IPS-18a (cell line): ENCODE results near the gene RPTN.

Experiments used
- H3K27ac ChIP-seq: one replicate; pipeline ENCODE4 v1.5.1; 2013; ENCODE audit warnings: low read length
- H3K27me3 ChIP-seq: one replicate; pipeline ENCODE4 v1.6.1; 2013; ENCODE audit warnings: mild to moderate bottlenecking, low read length; ENCODE audit not compliant: control insufficient read depth, insufficient read depth
- H3K36me3 ChIP-seq: one replicate; pipeline ENCODE4 v1.6.1; 2013; ENCODE audit warnings: low read depth, low read length; ENCODE audit not compliant: control insufficient read depth
- H3K4me1 ChIP-seq: one replicate; pipeline ENCODE4 v1.6.1; 2013; ENCODE audit warnings: low read depth, low read length; ENCODE audit not compliant: control insufficient read depth
- H3K4me3 ChIP-seq: one replicate; pipeline ENCODE4 v1.5.1; 2013; ENCODE audit warnings: low read length
- H3K9ac ChIP-seq: one replicate; pipeline ENCODE4 v1.6.1; 2013; ENCODE audit warnings: mild to moderate bottlenecking, low read length, moderate library complexity
- H3K9me3 ChIP-seq: one replicate; pipeline ENCODE4 v1.6.1; 2013; ENCODE audit warnings: low read depth, low read length; ENCODE audit not compliant: control insufficient read depth

RPTN gene

GRCh38 chr1:152159144-152159543, at the start of gene RPTN:
RPTN (minus strand) TSS chr1:152159228; CDS start chr1:152157889, 1,339 bp downstream.
- no peak within 1 kb of the TSS for H3K9ac ChIP-seq
- no peak within 1 kb of the TSS for H3K4me3 ChIP-seq
- H3K36me3 ChIP-seq: no peaks in the 10 kb centered on the region
- no peak within 1 kb of the TSS for H3K27ac ChIP-seq
- H3K27me3 ChIP-seq: no peaks in the 10 kb centered on the region
- H3K4me1 ChIP-seq: no peaks in the 10 kb centered on the region
- peaks cover 67% of the 10 kb centered on the region for H3K9me3 ChIP-seq

DNA sequence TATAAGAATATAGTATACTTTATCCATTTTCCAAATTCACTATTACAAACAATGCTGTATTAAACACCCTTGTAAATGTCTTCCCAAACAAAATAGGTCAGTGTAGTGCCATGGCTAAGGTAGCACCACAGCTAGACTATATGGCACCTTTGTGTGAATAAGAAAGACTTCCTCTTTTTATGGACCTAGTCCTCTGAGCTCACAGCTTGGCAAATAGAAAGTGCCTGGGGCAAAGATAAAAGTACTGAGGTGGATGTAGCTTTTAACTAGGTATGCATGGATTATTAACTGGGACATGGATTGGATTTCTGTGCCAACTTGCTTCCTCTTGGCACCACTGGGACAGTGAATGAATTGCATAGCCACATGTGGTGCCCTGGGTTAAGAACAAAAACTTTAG, 40.0 kb upstream of the RPTN start:
- Histone ChIP-seq H3K27me3 (no peaks in the 10 kb centered on the region), H3K36me3 (no peaks in the 10 kb centered on the region), H3K9me3 (peaks cover 32% of the 10 kb centered on the region), H3K9ac (no peak overlapping the region), H3K4me3 (no peak overlapping the region), H3K27ac (no peak overlapping the region), H3K4me1 (no peaks in the 10 kb centered on the region)

DNA sequence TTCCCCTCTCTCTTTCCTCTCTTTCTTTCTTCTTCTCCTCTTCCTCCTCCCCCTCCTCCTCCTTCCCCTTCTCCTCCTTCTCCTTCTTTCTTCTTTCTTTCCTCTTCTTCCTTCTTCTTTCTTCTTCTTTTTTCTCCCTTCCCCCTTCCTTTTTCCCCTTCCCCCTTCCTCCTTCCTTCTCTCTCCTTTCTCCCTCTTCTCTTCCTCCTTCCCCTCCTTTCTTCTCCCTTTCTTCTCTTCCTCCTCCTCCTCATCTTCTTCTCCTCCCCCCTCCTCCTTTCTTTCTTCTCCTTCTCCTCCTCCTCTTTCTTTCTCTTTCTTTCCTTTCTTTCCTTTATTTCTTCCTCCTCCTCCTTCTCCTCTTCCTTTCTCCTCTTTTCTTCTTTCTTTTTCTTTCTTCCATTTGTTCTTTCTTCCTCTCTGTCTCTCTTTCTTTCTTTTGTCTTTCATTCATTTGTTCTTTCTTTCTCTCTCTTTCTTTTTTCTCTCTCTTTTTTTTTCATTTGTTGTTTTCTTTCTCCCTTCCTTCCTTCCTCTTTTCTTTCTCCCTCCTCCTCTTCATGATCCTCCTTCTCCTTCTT, 38.4 kb upstream of the RPTN start:
- Histone ChIP-seq H3K9me3 (peaks cover 33% of the 10 kb centered on the region), H3K9ac (no peak overlapping the region), H3K27ac (no peak overlapping the region), H3K4me3 (no peak overlapping the region), H3K4me1 (no peaks in the 10 kb centered on the region), H3K27me3 (no peaks in the 10 kb centered on the region), H3K36me3 (no peaks in the 10 kb centered on the region)

DNA sequence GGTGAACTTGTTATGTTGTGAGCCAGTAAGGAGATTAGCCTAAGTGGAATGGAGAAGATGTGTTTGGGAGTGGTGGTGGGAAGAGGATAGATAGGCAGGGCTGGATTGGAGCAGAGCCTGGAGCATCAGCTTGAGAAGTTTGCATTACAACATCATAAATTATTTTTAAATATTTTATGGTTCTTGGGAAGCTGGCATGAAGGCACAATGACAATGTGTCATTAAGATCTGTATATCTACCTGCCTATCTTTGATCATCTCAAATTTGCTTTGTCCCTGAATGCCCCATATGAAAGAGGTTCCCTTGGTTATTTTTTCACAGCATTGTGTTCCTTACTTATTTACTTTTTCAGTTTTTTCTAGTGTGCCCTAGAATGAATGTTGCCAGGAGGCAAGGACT, 32.7 kb upstream of the RPTN start:
- H3K4me1 ChIP-seq: no peaks in the 10 kb centered on the region
- H3K27me3 ChIP-seq: no peaks in the 10 kb centered on the region
- H3K4me3 ChIP-seq: no peak overlapping the region
- no peak overlapping the region for H3K9ac ChIP-seq
- H3K27ac ChIP-seq: no peak overlapping the region
- no peaks in the 10 kb centered on the region for H3K36me3 ChIP-seq
- H3K9me3 ChIP-seq: peaks cover 39% of the 10 kb centered on the region

GRCh38 chr1:152191260-152191659, 32.2 kb upstream of the RPTN start:
- no peaks in the 10 kb centered on the region for H3K4me1 ChIP-seq
- H3K9me3 ChIP-seq: peaks cover 42% of the 10 kb centered on the region
- no peaks in the 10 kb centered on the region for H3K36me3 ChIP-seq
- H3K27me3 ChIP-seq: no peaks in the 10 kb centered on the region
- no peak overlapping the region for H3K9ac ChIP-seq
- no peak overlapping the region for H3K27ac ChIP-seq
- no peak overlapping the region for H3K4me3 ChIP-seq

DNA sequence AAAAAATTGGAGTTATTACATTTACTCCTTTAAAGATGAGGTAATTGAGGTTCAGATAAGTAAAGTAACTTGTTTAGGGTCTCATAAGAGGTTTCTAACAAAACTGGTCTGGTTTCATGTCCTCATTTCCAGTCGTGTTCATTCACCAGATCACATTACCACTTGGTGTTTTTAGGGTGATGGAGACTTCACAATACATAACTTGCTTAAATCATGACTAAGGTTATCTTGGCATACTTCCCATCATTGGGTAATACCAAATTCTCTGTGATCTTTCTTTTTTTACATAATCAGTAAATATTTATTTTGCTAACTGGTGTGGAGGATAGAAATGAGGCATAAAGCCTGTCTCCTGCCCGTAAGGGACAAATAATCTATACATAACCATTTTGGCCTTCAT, 31.6 kb upstream of the RPTN start:
- H3K9me3 ChIP-seq: peaks cover 42% of the 10 kb centered on the region
- no peak overlapping the region for H3K27ac ChIP-seq
- H3K36me3 ChIP-seq: no peaks in the 10 kb centered on the region
- no peaks in the 10 kb centered on the region for H3K27me3 ChIP-seq
- no peak overlapping the region for H3K4me3 ChIP-seq
- no peaks in the 10 kb centered on the region for H3K4me1 ChIP-seq
- no peak overlapping the region for H3K9ac ChIP-seq

DNA sequence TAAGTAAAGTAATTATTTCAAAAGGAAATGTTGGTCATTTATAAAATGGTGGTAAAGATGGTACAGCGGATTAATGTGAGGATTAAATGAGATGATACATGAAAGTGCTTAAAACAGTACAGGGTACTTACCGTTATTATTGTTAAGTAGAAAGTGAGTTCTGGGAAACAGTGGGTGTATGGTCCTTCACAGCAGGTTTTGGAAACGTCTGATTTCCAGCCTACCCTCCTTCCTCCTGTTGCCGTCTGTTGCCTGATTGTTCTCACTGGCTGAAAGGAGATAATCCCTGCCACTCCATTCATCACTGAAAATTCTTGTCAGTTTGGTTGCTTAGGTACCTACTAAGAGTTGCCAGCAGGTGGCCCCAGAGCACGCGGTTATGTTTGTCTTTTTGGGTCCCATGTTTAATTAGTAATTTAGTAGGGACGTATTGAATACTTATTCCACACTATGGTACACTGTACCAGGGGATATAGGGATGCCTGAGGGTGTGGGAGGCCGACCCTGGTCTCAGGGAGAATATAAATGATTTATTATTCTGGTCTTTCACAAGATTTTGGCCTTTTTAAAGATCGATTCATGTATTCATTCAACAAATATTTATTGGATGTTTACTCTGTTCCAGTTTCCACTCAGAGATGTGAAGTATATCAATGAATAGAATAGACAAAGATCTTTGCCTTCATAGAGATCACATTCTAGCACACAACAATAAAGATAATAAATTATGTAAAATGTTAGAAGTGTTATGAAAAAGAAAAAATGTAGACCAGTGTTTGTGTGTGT, 30.8 kb upstream of the RPTN start:
- H3K36me3 ChIP-seq: no peaks in the 10 kb centered on the region
- no peaks in the 10 kb centered on the region for H3K27me3 ChIP-seq
- no peak overlapping the region for H3K9ac ChIP-seq
- no peaks in the 10 kb centered on the region for H3K4me1 ChIP-seq
- H3K4me3 ChIP-seq: no peak overlapping the region
- peaks cover 42% of the 10 kb centered on the region for H3K9me3 ChIP-seq
- H3K27ac ChIP-seq: no peak overlapping the region

GRCh38 chr1:152188673-152189591, 29.9 kb upstream of the RPTN start:
- Histone ChIP-seq H3K36me3 (no peaks in the 10 kb centered on the region), H3K9me3 (peaks cover 41% of the 10 kb centered on the region), H3K27ac (no peak overlapping the region), H3K4me1 (no peaks in the 10 kb centered on the region), H3K9ac (no peak overlapping the region), H3K4me3 (no peak overlapping the region), H3K27me3 (no peaks in the 10 kb centered on the region)

DNA sequence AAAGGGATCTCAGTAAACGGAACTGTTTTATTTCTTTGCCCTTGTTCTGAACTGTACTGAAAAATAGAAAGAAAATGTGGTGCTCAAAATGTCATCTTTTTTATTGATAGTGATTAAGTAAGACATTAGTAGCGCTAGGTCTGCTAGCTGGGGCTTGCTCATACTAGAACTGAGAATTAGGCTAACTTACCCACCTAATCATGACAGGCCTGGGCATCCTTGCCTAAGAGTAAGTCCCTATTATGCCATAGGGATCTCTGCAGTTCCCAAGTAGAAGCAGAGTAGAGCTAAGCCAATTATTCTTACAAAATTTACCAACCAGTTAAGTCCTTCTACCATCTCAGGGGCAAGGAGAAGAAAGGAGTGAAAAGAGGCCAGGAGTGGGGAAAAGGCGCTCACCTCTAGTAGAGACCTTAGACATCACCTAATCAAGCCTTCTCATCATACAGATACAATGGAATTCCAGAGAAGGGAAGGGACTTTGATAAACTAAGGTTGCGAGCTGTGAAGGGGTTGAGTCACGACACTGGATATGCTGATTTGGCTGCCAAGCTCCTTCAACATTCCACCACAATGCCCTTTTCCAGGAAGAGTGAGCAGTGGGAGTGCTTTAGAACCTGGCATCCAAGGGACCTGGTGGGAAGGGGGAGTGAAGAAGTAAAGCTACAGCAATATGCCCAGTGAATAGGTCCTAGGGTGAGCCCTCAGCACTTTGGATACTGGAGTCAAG, 27.7 kb upstream of the RPTN start:
- no peaks in the 10 kb centered on the region for H3K4me1 ChIP-seq
- no peaks in the 10 kb centered on the region for H3K36me3 ChIP-seq
- no peaks in the 10 kb centered on the region for H3K27me3 ChIP-seq
- H3K9ac ChIP-seq: no peak overlapping the region
- no peak overlapping the region for H3K27ac ChIP-seq
- H3K9me3 ChIP-seq: peaks cover 26% of the 10 kb centered on the region
- no peak overlapping the region for H3K4me3 ChIP-seq

- no peaks in the 10 kb centered on the region for H3K4me1 ChIP-seq
- H3K9me3 ChIP-seq: peaks cover 27% of the 10 kb centered on the region
- no peaks in the 10 kb centered on the region for H3K36me3 ChIP-seq
- H3K27ac ChIP-seq: no peak overlapping the region
- no peak overlapping the region for H3K4me3 ChIP-seq
- H3K9ac ChIP-seq: no peak overlapping the region
- no peaks in the 10 kb centered on the region for H3K27me3 ChIP-seq
Observed at GRCh38 chr1:152185544-152186391, 26.7 kb upstream of the RPTN start.
